Heart right ventricle (tissue), 16 donors: ENCODE data around the gene FHIT. TPM values are rescaled to one million over a fixed set of nuclear protein-coding genes. Genes with fewer than 3 reads are reported as not detected.

ENCODE experiments used
- ATAC-seq, 8 donors: fragments of 200-7000 bp; cut with Tn5 transposase; one replicate each; pipeline ENCODE4 v1.9.1; 2020; ENCODE audit warnings: mild to moderate bottlenecking in 8 of 8, moderate library complexity in 8 of 8, moderate number of reproducible peaks in 1 of 8
- DNase-seq, 2 donors: peaks; one replicate each; pipeline ENCODE4 v3.0.0-alpha.2; 2020
- H3K27ac ChIP-seq, 10 donors: fragments of 200-600 bp; sonication (generic) in 2 of 10; one replicate each; pipeline versions ENCODE4 v1.5.0 to v1.8.0; 2020 to 2022; ENCODE audit warnings: mild to moderate bottlenecking in 3 of 10
- H3K27me3 ChIP-seq, 7 donors: fragments of 200-600 bp; one replicate each; pipeline ENCODE4 v1.8.0; 2021 to 2022; ENCODE audit warnings: mild to moderate bottlenecking in 2 of 7
- H3K36me3 ChIP-seq, 9 donors: fragments of 200-600 bp; sonication (generic) in 1 of 9; one replicate each; pipeline versions ENCODE4 v1.5.0 to v1.8.0; 2020 to 2022; ENCODE audit warnings: mild to moderate bottlenecking in 2 of 9
- H3K4me1 ChIP-seq, 9 donors: fragments of 200-600 bp; sonication (generic) in 1 of 9; one replicate each; pipeline versions ENCODE4 v1.5.0 to v1.8.0; 2020 to 2022; ENCODE audit warnings: mild to moderate bottlenecking in 4 of 9
- H3K4me3 ChIP-seq, 10 donors: fragments of 200-600 bp; sonication (generic) in 2 of 10; one replicate each; pipeline versions ENCODE4 v1.5.0 to v1.8.0; 2020 to 2022; ENCODE audit warnings: mild to moderate bottlenecking in 7 of 10, moderate library complexity in 2 of 10
- H3K9me3 ChIP-seq, 11 donors: fragments of 200-600 bp in 10 of 11; sonication (generic) in 2 of 11; one replicate each; pipeline versions ENCODE4 v1.5.0 to v1.8.0; 2013 to 2022; ENCODE audit warnings: mild to moderate bottlenecking in 2 of 11, control low read depth in 1 of 11, moderate library complexity in 1 of 11
- CTCF ChIP-seq, 9 donors: fragments of 200-600 bp; sonication (generic) in 2 of 9; IDR thresholded peaks; one replicate each; pipeline versions ENCODE4 v1.5.0 to v1.8.0; 2021 to 2022; ENCODE audit warnings: antibody characterized with exemption in 9 of 9, mild to moderate bottlenecking in 5 of 9, moderate library complexity in 1 of 9
- WGBS, 2 donors: extraction: QIAGEN DNeasy Blood & Tissue Kit; methylation state at CpG; one replicate each; pipeline ENCODE4 v1.1.7; 2013; ENCODE audit warnings: inconsistent platforms in 1 of 2; 5-methylcytosine and 5-hydroxymethylcytosine counted together
- intact Hi-C, 10 donors: fragments of 100-400 bp; cut with DNase I; formaldehyde crosslinking; loops; one replicate each; pipeline versions ENCODE4 v1.11.1 to v1.14.2; 2022
- polyA plus RNA-seq, 2 donors: library from polyadenylated mRNA; stranded (reverse); fragments of 200-250 nt; gene quantifications; one replicate each; pipeline ENCODE4 v1.2.3, GENCODE V29; 2013
- total RNA-seq, 10 donors: library from RNA; stranded (reverse); fragmentation: NEBNext Ultra II Directional in 3 of 10; extraction: Animal tissue kit (Norgen Biotek cat#: 25700) in 3 of 10; gene quantifications; one replicate each; pipeline versions ENCODE4 v1.2.1 to v1.2.4, GENCODE V29; 2021 to 2023
- donor health status: Arrhythmogenic right ventricular cardiomyopathy.
- donor health status: ischemic (EF 13 %, LVEDD 7.1; RV severe dilation, severe dysfunction).
- donor health status: healthy with polysubstance abuse.
- donor health status: DM: no; HTN: yes; CAD: no.
- donor health status: DM: no; HTN: no; CAD: no.
- donor health status: ischemic (EF 25% LVEDD 6.9; RV normal size, moderate dysfunction).
- donor health status: ischemic (EF 25% LVEDD 5.7; RV mildly dilated, moderate dysfunction).
- donor health status: healthy.
- donor health status: DM: yes; HTN: yes; CAD: no.
- donor health status: Ischemic cardiomyopathy.
- donor health status: ischemic (EF 35%, LVEDD 5.7; RV mildly dilated, moderate dysfunction).
- donor health status: nonischemic (EF 11% LVEDD 7.7; RV severe dilation, severe dysfunction).
- donor health status: DM: yes; HTN: yes; CAD: no.
- donor health status: PGD.
- donor health status: ischemic (EF 29% LVEDD 5.4; RV normal size, mild dysfunction).
- donor health status: nonischemic (EF 23%, LVEDD 6.1; RV moderate dilation, normal function).

Gene FHIT
- total and polyA plus RNA-seq, 12 donors = 4.7 to 25.5 (median 18.3) TPM

DNA sequence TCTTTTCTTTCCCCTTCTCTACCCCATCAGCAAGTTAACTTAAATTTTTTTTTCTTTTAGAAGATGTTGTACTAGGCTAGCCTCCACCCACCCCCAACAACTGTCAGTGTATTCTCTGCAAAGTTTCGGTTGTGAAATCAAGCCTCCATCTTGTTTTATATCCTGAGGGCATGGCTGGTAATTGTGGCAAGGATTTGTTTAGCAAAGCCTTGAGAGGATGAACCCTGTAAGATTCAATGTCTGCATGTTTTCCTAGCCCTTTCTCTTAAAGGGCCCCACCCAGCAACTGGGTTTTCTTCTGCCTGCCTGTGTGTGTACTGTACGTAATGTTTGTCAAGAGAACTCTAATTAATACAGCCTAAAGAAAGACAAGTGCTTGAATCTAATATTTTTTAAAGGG lies 475.3 kb downstream of the FHIT start:
- no peak overlapping the region for H3K27ac ChIP-seq
- no peak for ATAC-seq
- no peak for TF ChIP-seq CTCF (IDR thresholded peaks at IDR 0.05)
- no peaks in the 10 kb centered on the region for H3K36me3 ChIP-seq
- intact Hi-C loops = no loop called here
- WGBS, 2 donors = 91 to 97% methylated on average over 2 of the region's 2 CpGs
- H3K4me3 ChIP-seq = no peak overlapping the region
- H3K9me3 ChIP-seq = peaks cover 0 to 32% (median 0%) of the 10 kb centered on the region in 11 donors
- no peaks in the 10 kb centered on the region for H3K27me3 ChIP-seq
- H3K4me1 ChIP-seq = no peaks in the 10 kb centered on the region
- no peak for DNase-seq

DNA sequence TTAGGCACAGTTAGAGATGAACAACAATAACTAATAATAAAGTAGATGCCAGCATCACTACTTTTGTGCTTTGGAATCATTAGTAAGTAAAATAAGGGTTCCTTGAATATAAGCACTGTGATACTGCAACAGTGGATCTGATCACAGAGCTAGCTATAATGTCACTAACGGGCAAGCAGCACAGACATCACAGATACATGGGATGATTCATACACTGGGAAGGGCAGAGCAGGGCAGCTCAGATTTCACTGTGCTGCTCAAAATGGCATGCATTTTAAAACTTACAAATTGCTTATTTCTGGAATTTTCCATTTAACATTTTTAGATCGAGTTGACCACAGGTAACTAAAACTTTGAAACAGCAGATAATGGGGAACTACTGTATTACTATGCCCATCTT lies 476.6 kb downstream of the FHIT start:
- Histone ChIP-seq H3K9me3 (peaks cover 0 to 19% (median 0%) of the 10 kb centered on the region in 11 donors), H3K27ac (no peak overlapping the region), H3K4me3 (no peak overlapping the region), H3K27me3 (no peaks in the 10 kb centered on the region), H3K4me1 (no peaks in the 10 kb centered on the region), H3K36me3 (no peaks in the 10 kb centered on the region)
- intact Hi-C loops = no loop called here
- no peak for TF ChIP-seq CTCF (IDR thresholded peaks at IDR 0.05)
- whole genome bisulfite sequencing, 2 donors = 84 to 92% methylated on average over 2 of the region's 2 CpGs
- no peak for ATAC-seq
- no peak for DNase-seq

GRCh38 chr3:60772584-60772983 lies 478.7 kb downstream of the FHIT start:
- intact Hi-C loops = no loop called here
- 96 to 99% methylated on average over 3 of the region's 3 CpGs for WGBS, 2 donors
- no peak overlapping the region for H3K4me3 ChIP-seq
- no peaks in the 10 kb centered on the region for H3K36me3 ChIP-seq
- no peak for TF ChIP-seq CTCF (IDR thresholded peaks at IDR 0.05)
- no peak for ATAC-seq
- H3K4me1 ChIP-seq = no peaks in the 10 kb centered on the region
- H3K27ac ChIP-seq = no peak overlapping the region
- H3K9me3 ChIP-seq = peaks cover 0 to 19% (median 0%) of the 10 kb centered on the region in 11 donors
- no peaks in the 10 kb centered on the region for H3K27me3 ChIP-seq
- DNase-seq = no peak

GRCh38 chr3:60771766-60772165 lies 479.5 kb downstream of the FHIT start:
- H3K4me1 ChIP-seq = no peaks in the 10 kb centered on the region
- no peaks in the 10 kb centered on the region for H3K27me3 ChIP-seq
- no peaks in the 10 kb centered on the region for H3K36me3 ChIP-seq
- H3K9me3 ChIP-seq = peaks cover 0 to 19% (median 0%) of the 10 kb centered on the region in 11 donors
- ATAC-seq (no peak), DNase-seq (no peak)
- H3K4me3 ChIP-seq = no peak overlapping the region
- TF ChIP-seq CTCF (IDR thresholded peaks at IDR 0.05) = no peak
- H3K27ac ChIP-seq = no peak overlapping the region
- intact Hi-C loops = no loop called here

GRCh38 chr3:60770532-60770931 lies 480.7 kb downstream of the FHIT start:
- Histone ChIP-seq H3K27ac (no peak overlapping the region), H3K36me3 (no peaks in the 10 kb centered on the region), H3K4me1 (no peaks in the 10 kb centered on the region), H3K27me3 (no peaks in the 10 kb centered on the region), H3K4me3 (no peak overlapping the region), H3K9me3 (peaks cover 0 to 14% (median 0%) of the 10 kb centered on the region in 11 donors)
- no peak for ATAC-seq
- WGBS, 2 donors = 95 to 97% methylated on average over 1 of the region's 1 CpG
- no peak for TF ChIP-seq CTCF (IDR thresholded peaks at IDR 0.05)
- no peak for DNase-seq
- intact Hi-C loops = no loop called here
